ENCODE measurements around the gene PPP4R4.
A peak's percentile ranks its signal among the peaks of the same experiment; 100 is the strongest.
"Not testable (repeated sequence)": the region's sequence is repeated elsewhere in the genome, so short reads cannot be mapped to it uniquely, and the experiment has no call there.

The PPP4R4 gene

GRCh38 chr14:94145902-94146527, 28.1 kb upstream of the PPP4R4 start:
- no peak for DNase-seq

- DNase-seq: no peak
These were observed 21.4 kb upstream of the PPP4R4 start for GRCh38 chr14:94152676-94153075.

GRCh38 chr14:94153750-94154342, 20.3 kb upstream of the PPP4R4 start:
- no peak for DNase-seq

- DNase-seq: not testable (repeated sequence)
These were observed 18.0 kb upstream of the PPP4R4 start for GRCh38 chr14:94156143-94156542.

- no peak for DNase-seq
These were observed 16.9 kb upstream of the PPP4R4 start for GRCh38 chr14:94157197-94157596.

DNA sequence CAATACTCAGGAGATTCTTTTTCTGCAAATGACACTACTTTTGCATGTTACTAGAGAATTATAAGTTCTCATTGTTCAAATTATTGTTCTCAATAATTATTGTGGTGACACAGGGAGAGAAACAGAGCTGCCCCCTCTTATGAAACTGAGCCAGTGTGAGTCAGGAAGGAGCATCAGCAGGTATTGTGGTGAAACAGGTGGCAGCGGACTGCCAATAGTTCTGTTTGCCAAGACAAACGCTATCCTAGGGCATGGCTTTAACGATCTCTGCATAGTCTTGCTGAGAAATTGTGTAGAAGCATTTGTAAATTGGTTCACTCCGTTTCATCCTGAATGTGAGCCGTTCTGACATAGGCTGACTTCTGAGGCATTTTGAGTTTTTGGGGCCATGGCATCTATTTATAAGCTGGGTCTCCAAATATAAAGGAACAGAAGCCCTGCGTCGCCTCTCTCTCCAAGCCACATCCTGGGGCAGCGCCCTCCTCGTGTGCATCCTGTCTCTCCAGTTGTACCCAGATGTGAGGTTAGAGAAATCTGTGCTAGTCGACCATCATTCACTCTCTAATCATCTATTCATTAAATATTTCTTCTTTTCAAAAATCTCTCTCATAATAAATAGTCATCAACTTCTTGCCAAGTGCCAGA, 15.8 kb upstream of the PPP4R4 start:
- peak; percentile 44 for DNase-seq

DNA sequence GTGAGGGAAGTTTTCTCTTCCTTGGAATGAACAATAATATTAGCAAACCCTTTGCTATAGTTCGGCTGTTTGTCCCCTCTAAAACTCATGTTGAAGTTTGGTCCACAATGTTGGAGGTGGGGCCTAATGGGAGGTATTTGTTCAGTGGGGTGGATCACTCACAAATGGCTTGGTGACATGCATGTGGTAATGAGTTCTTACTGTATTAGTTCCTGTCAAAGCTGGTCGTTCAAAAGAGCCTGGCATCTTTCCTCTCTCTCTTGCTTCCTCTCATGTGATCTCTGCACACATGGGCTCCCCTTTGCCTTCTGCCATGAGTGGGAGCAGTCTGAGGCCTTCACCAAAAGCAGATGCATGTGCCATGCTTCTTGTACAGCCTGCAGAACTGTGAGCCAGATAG, 13.1 kb upstream of the PPP4R4 start:
- DNase-seq: no peak

DNA sequence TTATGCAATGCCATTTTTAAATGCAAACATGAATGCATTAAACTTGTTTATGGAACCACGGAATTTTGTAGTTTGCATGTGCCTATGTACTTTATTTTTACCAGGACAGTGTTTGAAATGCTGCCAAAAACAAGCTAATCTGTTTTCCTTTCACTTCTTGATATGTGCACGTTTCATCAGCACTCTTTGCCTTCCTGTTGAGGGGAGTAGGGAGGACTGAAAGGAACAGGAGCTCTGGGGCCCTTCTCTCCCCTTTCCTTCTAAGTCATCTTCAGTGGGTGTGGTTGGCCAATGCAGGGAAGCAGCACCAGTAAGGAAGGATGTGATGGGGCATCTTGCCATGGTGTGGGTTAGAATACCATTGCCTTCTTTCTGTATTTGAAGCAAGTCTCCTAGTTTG, 12.1 kb upstream of the PPP4R4 start:
- DNase-seq: no peak

- DNase-seq: no peak
These were observed 11.7 kb upstream of the PPP4R4 start for GRCh38 chr14:94162466-94162865.

GRCh38 chr14:94163796-94164195, 10.3 kb upstream of the PPP4R4 start:
- DNase-seq: no peak

DNA sequence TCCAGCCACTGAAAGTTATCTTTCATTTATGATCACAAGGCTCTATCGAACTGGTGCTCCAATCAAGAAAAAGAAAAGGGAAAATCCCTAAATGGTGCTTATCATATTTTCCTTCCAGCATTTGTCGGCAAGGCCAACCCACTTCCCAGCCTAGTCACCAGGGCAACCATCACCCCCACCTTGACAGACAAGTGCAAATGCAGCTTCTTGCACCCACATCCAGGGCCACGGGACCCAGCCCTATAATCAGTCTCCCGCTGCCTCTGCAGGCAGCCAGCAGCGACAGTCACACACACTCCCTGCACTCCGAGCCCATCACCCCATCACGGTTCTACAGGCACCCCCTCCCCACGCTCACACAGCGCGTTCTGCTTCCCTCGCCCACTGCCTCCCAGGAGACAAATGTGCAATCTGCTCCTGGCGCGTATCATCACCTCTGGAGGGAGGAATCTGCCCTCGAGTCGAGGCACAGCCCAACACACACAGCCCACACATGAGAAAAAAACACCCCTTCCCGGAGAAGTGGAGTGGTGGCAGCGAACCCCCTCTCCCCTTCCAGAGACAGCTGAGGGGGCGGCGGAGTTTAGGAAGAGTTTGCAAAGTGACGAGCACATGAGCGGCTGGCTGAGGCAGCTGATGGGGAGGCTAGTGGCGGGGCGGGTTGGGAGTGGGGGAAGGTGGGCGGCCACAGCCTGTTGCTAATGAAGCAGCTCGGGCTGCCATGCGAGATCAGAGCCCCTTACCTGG, 9.3 kb upstream of the PPP4R4 start:
- DNase-seq: no peak

DNA sequence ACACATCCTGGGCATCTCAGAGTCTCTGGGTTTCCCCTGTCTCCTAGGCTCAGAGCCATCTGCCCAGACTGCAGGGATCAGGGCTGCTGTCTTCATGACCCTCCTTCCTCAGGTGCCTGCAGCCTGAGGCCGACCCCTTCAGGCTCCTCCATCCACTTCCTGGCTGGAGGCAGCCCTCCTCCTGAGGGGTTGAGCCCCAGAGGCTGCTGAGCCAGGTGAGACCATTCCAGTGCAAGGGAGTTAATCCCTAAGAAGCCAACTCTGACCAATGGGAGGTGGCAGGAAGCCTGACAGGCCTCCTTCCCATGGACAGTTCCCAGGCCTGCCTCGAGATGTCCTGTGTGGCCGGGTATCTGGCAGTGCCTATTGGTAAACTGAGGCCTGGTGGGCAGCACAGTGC, 8.4 kb upstream of the PPP4R4 start:
- no peak for DNase-seq

DNA sequence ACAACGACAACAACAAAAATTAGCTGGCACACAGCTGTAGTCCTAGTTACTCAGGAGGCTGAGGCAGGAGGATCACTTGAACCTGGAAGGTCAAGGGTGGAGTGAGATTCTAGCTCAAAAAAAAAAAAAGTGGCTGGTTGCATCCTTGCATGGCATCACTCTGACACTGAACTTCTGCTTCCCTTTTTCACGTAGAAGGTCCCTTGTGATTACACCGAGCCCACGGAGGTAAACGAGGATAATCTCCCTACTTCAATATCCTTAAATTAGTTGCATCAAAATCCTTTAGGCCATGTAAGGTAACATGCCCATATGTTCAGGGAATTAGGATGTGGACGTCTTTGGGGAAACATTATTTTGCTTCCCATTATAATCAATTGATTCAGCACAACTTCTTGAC, 4.0 kb upstream of the PPP4R4 start:
- DNase-seq: no peak

DNA sequence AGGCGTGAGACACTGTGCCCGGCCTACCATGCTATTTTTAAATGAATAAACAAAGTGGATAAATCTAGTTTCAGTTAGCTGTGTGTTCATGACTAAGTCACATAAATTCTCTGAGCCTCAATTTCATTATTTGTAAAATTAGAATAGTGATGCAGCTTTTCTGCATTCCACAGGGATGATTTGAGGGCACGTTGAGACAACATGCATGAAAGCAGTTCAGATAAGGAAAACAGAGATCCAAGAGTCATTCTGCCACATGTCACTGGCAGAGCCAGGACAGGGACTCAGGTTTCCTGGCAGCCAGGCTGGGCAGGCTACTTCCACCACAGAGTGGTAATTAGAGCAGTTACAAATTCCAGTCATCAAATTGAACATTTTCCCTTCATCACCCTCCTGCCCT, 2.9 kb upstream of the PPP4R4 start:
- no peak for DNase-seq

DNA sequence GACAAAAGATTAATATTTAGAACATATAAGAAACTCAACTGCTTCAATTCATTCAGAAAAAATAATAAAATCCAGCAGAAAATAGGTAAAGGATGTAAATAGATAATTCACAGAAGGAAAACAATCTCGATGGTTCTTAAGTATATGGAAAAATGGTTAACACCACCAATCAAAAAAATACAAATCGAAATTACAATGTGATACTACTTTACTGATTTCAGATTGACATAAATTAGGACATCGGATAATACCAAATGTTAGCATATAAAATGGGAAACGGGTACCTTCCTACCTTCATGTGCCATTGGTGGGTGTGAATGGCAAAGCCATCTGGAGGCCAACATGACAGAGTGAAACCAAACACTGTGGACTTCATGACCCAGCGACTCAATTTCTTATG, 1.6 kb upstream of the PPP4R4 start:
- DNase-seq: no peak

DNA sequence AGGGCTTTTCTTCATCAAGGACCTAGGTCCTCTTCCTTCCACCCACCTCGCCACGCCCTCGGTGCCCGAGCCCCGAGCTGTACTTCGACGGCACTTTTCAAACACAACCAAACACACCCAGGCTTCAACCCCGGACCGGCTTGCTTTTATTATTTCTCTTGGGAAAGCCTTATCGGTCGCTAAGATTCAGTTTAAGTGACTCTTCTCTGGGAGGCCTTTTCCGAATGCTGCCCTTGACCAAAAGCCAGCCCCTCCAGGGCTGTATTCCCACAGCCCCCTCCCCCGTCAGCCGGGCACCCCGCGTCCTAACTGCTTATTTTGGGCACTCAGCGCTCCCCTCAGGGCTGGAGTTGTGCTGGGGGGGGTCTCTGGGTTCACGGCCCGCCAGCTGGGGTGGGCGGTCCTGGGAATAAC, 644 bp upstream of the PPP4R4 start:
- peak; percentile 16 for DNase-seq

DNA sequence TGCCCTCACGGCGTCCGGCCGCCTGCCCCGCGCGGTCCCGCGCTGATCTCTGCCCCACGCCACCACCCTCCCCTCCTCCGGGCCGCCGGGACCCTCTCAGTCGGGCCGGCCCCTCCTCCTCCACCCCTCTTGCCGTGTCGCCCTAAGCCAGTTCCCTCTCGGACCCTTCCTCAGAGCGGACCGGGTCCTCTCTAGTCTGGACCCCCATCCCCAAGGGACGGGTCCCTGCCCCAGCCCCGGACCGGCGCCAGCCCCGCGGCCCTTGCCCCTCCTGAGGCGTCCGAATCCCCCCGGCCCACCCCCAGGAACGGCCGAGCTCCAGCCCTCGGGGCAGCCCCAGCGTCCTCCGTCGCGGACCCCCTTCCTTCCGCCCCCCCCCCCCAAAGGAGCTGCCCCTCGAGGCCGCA, 485 bp downstream of the PPP4R4 start:
- DNase-seq: no peak

- no peak for DNase-seq
These were observed 1.1 kb downstream of the PPP4R4 start for GRCh38 chr14:94175011-94175745.

DNA sequence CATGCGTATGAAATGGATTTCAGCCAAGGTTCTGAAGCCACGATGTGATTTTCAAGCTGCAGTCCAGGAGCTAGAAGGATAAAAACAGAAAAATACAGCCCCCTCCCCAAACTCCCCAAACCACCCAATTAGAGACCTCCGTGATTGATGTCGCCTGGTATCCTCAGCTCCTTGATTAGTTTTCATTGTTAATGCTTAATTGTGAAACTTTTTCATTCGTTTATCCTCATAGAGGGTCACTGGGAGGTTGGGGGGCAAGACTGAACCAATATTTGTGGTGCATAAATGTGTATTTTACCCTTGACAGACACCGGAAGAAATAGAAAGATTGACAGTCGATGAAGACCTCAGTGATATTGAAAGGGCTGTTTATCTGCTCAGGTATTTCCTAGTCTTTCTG, 1.6 kb downstream of the PPP4R4 start:
- DNase-seq: no peak

- DNase-seq: no peak
These were observed 2.7 kb downstream of the PPP4R4 start for GRCh38 chr14:94176808-94177207.

DNA sequence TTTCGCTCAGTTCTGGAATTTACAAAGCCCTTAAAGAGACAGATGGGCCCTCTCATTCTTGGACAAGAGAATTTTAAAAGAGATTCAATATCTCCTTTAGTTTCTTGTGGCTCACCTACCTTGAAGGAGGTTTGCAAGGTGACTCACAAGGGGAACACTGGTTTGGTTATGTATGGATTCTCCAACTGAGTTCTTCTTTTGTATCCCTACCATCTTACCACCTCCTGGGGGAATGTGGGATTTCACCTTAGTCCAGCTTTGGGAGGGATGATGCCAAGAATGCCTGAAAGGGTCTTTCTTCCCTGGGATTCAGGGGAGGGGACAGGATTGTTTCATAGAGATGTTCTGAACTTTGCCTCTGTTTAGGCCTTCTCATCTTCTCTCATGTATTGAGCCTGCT, 3.7 kb downstream of the PPP4R4 start:
- no peak for DNase-seq

- DNase-seq: no peak
These were observed 5.1 kb downstream of the PPP4R4 start for GRCh38 chr14:94179244-94179643.

DNA sequence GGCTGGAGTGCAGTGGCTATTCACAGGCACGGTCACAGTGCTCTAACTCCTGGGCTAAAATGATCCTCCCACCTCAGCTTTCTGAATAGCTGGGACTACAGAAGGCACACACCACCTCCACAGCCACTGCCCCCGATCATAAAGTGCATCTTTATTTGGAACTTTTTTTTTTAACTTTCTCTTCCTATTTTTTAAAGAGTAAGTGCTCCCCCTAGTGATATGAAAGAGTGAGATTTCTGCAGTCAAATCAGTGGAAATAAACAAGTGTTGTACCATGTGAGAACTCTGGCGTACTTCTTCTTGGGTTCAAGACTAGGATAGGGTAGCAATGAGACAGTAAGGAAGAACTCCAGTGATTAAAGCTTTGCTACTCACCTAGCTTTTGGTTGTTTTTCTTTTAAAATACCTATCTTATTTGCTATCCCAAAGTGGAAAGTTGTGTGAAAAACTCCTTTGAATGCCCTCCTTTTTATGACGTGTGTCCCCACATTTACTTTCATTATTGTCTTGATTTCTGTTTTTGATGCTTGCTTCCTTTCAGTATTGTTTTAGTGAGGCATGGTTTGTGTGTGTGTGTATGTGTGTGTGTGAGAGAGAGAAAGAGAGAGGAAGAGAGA, 6.6 kb downstream of the PPP4R4 start:
- DNase-seq: peak; percentile 77
